SU-DHL-6 (cell line): Measurements from ENCODE around the gene NFIA.

ENCODE experiments used
- EZH2phosphoT487 ChIP-seq: fragments of 200-600 bp; sonication (generic), shearing (Covaris generic); conservative IDR thresholded peaks from 2 replicates; pipeline ENCODE4 v1.6.1; 2018; ENCODE audit warnings: mild to moderate bottlenecking, antibody characterized with exemption, low read length, moderate library complexity, mixed read lengths
- TF ChIP-seq, protein P1 (sequence below): fragments of 200-600 bp; sonication (generic); IDR thresholded peaks from one replicate; pipeline ENCODE4 v1.5.1; 2017; ENCODE audit warnings: antibody characterized with exemption, mild to moderate bottlenecking, low read length, moderate library complexity; ENCODE audit not compliant: insufficient read depth, poor library complexity, severe bottlenecking

DNA sequence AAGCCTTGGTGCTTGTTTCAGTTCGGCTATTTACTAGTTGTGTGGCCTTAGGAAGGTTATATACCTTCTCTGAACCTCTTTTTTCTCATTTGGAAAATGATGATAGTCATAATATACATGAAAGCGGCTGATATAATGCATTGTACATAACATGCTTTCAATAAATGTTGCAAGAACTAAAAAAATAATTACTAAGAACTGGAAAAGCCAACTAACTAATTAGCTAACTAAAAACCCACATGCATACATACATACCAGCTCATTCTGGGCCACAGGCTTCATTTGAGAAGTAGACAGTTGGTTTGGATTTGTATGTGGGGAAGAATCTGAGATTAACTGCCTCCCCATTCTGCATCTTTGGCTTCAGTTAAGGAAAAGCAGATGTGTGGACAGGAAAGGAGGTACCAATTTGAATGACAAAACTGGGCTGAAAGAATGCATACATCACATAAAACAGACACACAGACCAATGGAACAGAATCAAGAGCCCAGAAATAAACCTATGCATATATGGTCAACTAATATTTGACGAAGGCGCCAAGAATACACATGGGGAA is 424.7 kb downstream of the NFIA start:
- TF ChIP-seq, protein P1, sequence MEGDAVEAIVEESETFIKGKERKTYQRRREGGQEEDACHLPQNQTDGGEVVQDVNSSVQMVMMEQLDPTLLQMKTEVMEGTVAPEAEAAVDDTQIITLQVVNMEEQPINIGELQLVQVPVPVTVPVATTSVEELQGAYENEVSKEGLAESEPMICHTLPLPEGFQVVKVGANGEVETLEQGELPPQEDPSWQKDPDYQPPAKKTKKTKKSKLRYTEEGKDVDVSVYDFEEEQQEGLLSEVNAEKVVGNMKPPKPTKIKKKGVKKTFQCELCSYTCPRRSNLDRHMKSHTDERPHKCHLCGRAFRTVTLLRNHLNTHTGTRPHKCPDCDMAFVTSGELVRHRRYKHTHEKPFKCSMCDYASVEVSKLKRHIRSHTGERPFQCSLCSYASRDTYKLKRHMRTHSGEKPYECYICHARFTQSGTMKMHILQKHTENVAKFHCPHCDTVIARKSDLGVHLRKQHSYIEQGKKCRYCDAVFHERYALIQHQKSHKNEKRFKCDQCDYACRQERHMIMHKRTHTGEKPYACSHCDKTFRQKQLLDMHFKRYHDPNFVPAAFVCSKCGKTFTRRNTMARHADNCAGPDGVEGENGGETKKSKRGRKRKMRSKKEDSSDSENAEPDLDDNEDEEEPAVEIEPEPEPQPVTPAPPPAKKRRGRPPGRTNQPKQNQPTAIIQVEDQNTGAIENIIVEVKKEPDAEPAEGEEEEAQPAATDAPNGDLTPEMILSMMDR: no peak
- no peak for TF ChIP-seq EZH2phosphoT487
